Activated CD8-positive, alpha-beta T cell treated with anti-CD3 and anti-CD28 coated beads, Interleukin-2, amount 10 ng/mL, durations not matched to agents 7 days and 5 days (primary cell): ENCODE results near the gene RET. TPM values are rescaled to one million over a fixed set of nuclear protein-coding genes. Genes with fewer than 3 reads are reported as not detected.
"Not testable (repeated sequence)": the region's sequence is repeated elsewhere in the genome, so short reads cannot be mapped to it uniquely, and the experiment has no call there.

Source experiments
- ATAC-seq: fragments of 150-1000 bp; cut with Tn5 transposase; one replicate; pipeline ENCODE4 v1.10.0; 2021; ENCODE audit warnings: moderate library complexity
- CTCF ChIA-PET: fragments of 350-600 bp; sonication (Branson Sonifier 250); formaldehyde crosslinking; loops from one replicate; lab custom pipeline; 2021; ENCODE audit warnings: antibody characterized with exemption; lab: Charles Lee
- POLR2A ChIA-PET: fragments of 350-600 bp; sonication (Branson Sonifier 250); formaldehyde crosslinking; loops from one replicate; lab custom pipeline; 2021; ENCODE audit warnings: antibody characterized with exemption; lab: Charles Lee
- DNase-seq: peaks from one replicate; pipeline ENCODE4 v3.0.0-alpha.2; 2020
- H3K27ac Mint-ChIP-seq: one replicate; pipeline ENCODE4 v1.8.0; 2021; ENCODE audit warnings: mild to moderate bottlenecking, mixed read lengths
- H3K27me3 Mint-ChIP-seq: one replicate; pipeline ENCODE4 v1.8.0; 2021; ENCODE audit warnings: low read depth, mixed read lengths
- H3K36me3 Mint-ChIP-seq: one replicate; pipeline ENCODE4 v1.8.0; 2021; ENCODE audit warnings: low read depth, mixed read lengths
- H3K4me1 Mint-ChIP-seq: one replicate; pipeline ENCODE4 v1.8.0; 2021; ENCODE audit warnings: low read depth, mixed read lengths
- H3K4me3 Mint-ChIP-seq: one replicate; pipeline ENCODE4 v1.8.0; 2021; ENCODE audit warnings: mild to moderate bottlenecking, mixed read lengths
- H3K9me3 Mint-ChIP-seq: one replicate; pipeline ENCODE4 v1.8.0; 2022; ENCODE audit warnings: mixed read lengths; ENCODE audit not compliant: insufficient read depth
- total RNA-seq, 2 experiments: library from RNA; stranded (reverse); gene quantifications; one replicate each; pipeline ENCODE4 v1.2.3, GENCODE V29; 2021

Gene RET
- total RNA-seq, 2 experiments from 2014 or later: 0.13 to 0.34 TPM

DNA sequence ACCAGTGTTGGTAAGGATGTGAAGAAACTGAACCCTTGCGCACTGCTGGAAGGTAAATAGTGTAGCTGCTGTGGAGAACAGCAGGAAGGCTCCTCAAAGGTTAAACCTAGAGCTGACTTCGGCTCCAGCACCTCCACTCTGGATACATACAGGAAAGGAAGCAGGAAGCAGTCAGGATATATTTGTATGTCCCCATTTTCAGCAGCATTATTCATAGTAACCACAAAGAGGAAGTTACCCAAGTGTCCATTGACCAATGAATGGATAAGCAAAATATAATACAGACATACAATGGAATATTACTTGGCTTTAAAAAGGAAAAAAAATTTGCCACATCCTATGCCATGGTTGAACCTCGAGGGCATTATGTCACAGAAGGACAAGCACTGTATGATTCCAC lies 15.0 kb downstream of the RET start:
- ChIA-PET POLR2A (no interaction called here), CTCF (no interaction called here)
- DNase-seq (no peak), ATAC-seq (no peak)
- Mint-ChIP-seq H3K27me3 (peaks cover 17% of the 10 kb centered on the region), H3K36me3 (no peaks in the 10 kb centered on the region), H3K4me1 (peaks cover 2% of the 10 kb centered on the region), H3K4me3 (no peak overlapping the region), H3K27ac (no peak overlapping the region), H3K9me3 (no peaks in the 10 kb centered on the region)

- H3K9me3 Mint-ChIP-seq: no peaks in the 10 kb centered on the region
- H3K27me3 Mint-ChIP-seq: peaks cover 17% of the 10 kb centered on the region
- ChIA-PET CTCF (no interaction called here), POLR2A (no interaction called here)
- no peak overlapping the region for H3K4me3 Mint-ChIP-seq
- ATAC-seq: no peak
- DNase-seq: no peak
- no peaks in the 10 kb centered on the region for H3K36me3 Mint-ChIP-seq
- H3K4me1 Mint-ChIP-seq: peaks cover 2% of the 10 kb centered on the region
- no peak overlapping the region for H3K27ac Mint-ChIP-seq
These were observed 16.7 kb downstream of the RET start for GRCh38 chr10:43093423-43094076.

- POLR2A ChIA-PET: no interaction called here
These were observed 17.2 kb downstream of the RET start for GRCh38 chr10:43094085-43094484.

DNA sequence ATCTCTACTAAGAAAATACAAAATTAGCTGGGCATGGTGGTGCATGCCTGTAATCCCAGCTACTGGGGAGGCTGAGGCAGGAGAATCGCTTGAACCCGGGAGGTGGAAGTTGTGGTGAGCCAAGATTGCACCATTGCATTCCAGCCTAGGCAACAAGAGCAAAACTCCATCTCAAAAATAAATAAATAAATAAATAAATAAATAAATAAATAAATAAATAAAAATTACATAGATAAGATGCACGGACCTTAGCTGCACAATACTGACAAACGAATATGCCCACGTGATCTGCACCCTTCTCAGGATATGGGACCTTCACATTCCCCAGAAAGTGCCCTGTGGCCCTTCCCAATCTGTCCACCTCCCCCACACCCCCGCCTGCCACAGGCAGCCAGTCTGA lies 22.5 kb downstream of the RET start:
- CTCF ChIA-PET, H3K4me1 Mint-ChIP-seq, H3K27ac Mint-ChIP-seq, ATAC-seq, H3K36me3 Mint-ChIP-seq, POLR2A ChIA-PET, DNase-seq, H3K4me3 Mint-ChIP-seq, H3K9me3 Mint-ChIP-seq: not testable (repeated sequence)
- H3K27me3 Mint-ChIP-seq: peaks cover 23% of the 10 kb centered on the region

More at GRCh38 chr10:43094085-43094484, 17.2 kb downstream of the RET start:
- Mint-ChIP-seq H3K36me3 (no peaks in the 10 kb centered on the region), H3K9me3 (no peaks in the 10 kb centered on the region), H3K27ac (no peak overlapping the region), H3K27me3 (peaks cover 19% of the 10 kb centered on the region), H3K4me3 (no peak overlapping the region), H3K4me1 (peaks cover 2% of the 10 kb centered on the region)
- ATAC-seq: no peak
- CTCF ChIA-PET: no interaction called here
- no peak for DNase-seq

GRCh38 chr10:43099928-43100327 lies 23.1 kb downstream of the RET start:
- no peaks in the 10 kb centered on the region for H3K36me3 Mint-ChIP-seq

DNA sequence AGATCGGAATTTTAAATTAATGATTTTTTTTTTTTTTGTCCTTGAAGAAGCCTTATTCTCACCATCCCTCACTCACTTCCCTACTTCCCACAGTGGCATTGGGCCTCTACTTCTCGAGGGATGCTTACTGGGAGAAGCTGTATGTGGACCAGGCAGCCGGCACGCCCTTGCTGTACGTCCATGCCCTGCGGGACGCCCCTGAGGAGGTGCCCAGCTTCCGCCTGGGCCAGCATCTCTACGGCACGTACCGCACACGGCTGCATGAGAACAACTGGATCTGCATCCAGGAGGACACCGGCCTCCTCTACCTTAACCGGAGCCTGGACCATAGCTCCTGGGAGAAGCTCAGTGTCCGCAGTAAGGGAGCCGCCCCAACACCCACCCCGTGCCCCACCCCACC lies 23.5 kb downstream of the RET start:
- Mint-ChIP-seq H3K36me3 (no peaks in the 10 kb centered on the region), H3K27ac (no peak overlapping the region), H3K9me3 (no peaks in the 10 kb centered on the region), H3K27me3 (peaks cover 28% of the 10 kb centered on the region), H3K4me1 (peaks cover 5% of the 10 kb centered on the region), H3K4me3 (no peak overlapping the region)
- CTCF ChIA-PET: no interaction called here
- DNase-seq (no peak), ATAC-seq (no peak)
- POLR2A ChIA-PET: no interaction called here

More at GRCh38 chr10:43099928-43100327, 23.1 kb downstream of the RET start:
- ChIA-PET POLR2A (no interaction called here), CTCF (no interaction called here)
- H3K27me3 Mint-ChIP-seq: peaks cover 24% of the 10 kb centered on the region
- H3K9me3 Mint-ChIP-seq: no peaks in the 10 kb centered on the region
- ATAC-seq (no peak), DNase-seq (no peak)
- H3K4me1 Mint-ChIP-seq: peaks cover 2% of the 10 kb centered on the region
- no peak overlapping the region for H3K27ac Mint-ChIP-seq
- H3K4me3 Mint-ChIP-seq: no peak overlapping the region

DNA sequence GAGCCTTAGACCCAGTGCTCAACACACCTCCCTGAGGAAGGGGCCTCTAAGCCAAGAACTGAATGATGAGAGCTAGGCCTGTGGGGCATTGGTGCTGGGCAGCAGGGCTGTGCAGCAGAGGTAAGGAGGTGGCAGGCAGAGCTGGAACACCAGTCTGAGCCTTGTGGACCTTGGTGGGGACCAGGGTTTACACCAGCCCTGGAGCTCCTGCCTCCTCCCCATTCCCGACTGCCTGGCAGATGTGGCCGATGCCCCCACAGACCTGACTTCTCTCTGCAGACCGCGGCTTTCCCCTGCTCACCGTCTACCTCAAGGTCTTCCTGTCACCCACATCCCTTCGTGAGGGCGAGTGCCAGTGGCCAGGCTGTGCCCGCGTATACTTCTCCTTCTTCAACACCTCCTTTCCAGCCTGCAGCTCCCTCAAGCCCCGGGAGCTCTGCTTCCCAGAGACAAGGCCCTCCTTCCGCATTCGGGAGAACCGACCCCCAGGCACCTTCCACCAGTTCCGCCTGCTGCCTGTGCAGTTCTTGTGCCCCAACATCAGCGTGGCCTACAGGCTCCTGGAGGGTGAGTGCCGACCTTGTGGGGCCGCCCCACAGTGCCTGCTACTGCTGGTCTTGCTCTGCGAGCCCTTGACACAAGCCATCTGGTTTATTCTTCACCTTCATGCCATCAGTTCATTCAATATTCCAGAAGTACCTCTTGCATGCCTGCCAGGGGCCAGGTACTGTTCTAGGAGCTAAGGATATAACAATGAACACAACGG lies 25.4 kb downstream of the RET start:
- CTCF ChIA-PET: no interaction called here
- H3K27ac Mint-ChIP-seq: no peak overlapping the region
- H3K36me3 Mint-ChIP-seq: no peaks in the 10 kb centered on the region

DNA sequence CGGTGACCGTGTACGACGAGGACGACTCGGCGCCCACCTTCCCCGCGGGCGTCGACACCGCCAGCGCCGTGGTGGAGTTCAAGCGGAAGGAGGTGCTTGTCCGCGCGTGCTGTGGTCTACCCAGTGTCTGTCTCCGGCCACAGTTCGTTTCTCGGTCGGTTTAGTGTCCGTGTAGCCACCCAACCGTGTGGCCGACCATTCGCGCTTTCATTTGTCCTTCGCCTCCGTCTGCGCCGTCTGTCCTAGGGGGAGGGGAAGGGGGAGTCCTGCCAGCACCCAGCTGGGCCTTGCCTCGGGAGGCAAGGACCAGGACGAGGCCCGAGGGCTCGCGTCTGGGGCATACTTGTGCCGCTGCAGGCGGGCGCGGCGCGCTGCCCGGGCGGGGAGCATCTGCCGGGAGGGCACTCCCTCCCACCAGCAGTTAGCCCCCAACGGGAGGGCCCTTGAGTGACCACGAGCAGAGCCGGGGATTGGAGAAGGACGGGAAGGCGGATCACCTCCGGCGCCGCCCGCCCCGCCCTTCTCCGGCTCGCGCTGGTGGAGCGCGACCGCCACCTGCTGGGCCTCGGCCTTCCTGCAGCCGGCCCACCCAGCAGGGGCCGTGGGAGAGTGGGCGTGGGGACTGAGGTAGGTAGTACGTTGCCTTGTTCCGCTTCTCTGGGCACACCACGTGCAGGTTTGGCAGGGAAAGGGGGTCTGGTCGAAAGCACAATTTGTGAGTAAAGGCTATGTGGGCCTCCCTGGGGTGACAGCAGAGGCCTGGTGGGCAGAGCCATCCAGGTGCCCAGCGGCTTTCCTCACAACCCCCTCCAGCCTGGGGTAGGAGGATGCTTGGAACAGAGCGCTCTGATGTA lies 28.5 kb downstream of the RET start:
- ATAC-seq (peak; percentile 91), DNase-seq (peak; percentile 79)
- POLR2A ChIA-PET: interaction anchor here (0.6 to 1.3 kb wide), 4 partner anchors 16 to 311 kb away, joined by 4 read pairs; partner anchors contain the start of gene CSGALNACT2
- H3K9me3 Mint-ChIP-seq: no peaks in the 10 kb centered on the region
- H3K4me1 Mint-ChIP-seq: peaks cover 35% of the 10 kb centered on the region
- H3K4me3 Mint-ChIP-seq: peak overlapping the region; percentile 66
- H3K36me3 Mint-ChIP-seq: no peaks in the 10 kb centered on the region
- H3K27me3 Mint-ChIP-seq: peaks cover 26% of the 10 kb centered on the region
- CTCF ChIA-PET: interaction anchor here (0.6 to 3.0 kb wide), 10 partner anchors 15 to 352 kb away, joined by 3 to 12 read pairs (median 4); no protein-coding TSS in a partner anchor
- no peak overlapping the region for H3K27ac Mint-ChIP-seq

More for the DNA sequence above, 25.4 kb downstream of the RET start:
- no peak for ATAC-seq
- peaks cover 23% of the 10 kb centered on the region for H3K4me1 Mint-ChIP-seq
- POLR2A ChIA-PET: no interaction called here
- H3K27me3 Mint-ChIP-seq: peaks cover 28% of the 10 kb centered on the region
- H3K4me3 Mint-ChIP-seq: no peak overlapping the region
- DNase-seq: no peak
- H3K9me3 Mint-ChIP-seq: no peaks in the 10 kb centered on the region

DNA sequence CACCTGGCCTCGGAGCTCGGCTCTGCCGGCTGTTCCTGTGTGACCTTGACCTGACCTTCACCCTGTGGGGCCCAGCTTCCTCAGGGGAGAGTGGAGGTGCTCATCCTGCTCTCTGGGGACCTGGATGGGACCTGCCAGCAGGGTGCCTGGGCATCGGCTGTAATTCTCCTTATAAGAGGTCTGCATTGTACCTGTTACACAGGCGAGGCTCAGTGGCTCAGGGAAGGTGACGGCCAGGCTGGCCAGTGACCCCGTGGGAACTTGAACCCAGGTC lies 29.0 kb downstream of the RET start:
- ChIA-PET CTCF (interaction anchor here (0.6 to 3.0 kb wide), 4 partner anchors 15 to 352 kb away, joined by 3 to 12 read pairs (median 4); no protein-coding TSS in a partner anchor), POLR2A (interaction anchor here (0.6 to 1.3 kb wide), 2 partner anchors 15 to 32 kb away, joined by 4 read pairs; partner anchors contain the start of gene CSGALNACT2)
- DNase-seq (no peak), ATAC-seq (no peak)
- H3K4me3 Mint-ChIP-seq: no peak overlapping the region
- H3K27me3 Mint-ChIP-seq: peaks cover 26% of the 10 kb centered on the region
- H3K4me1 Mint-ChIP-seq: peaks cover 41% of the 10 kb centered on the region
- H3K9me3 Mint-ChIP-seq: no peaks in the 10 kb centered on the region
- no peak overlapping the region for H3K27ac Mint-ChIP-seq
- no peaks in the 10 kb centered on the region for H3K36me3 Mint-ChIP-seq

- no peak for DNase-seq
- POLR2A ChIA-PET: interaction anchor here (1.1 to 1.3 kb wide), 2 partner anchors 32 to 324 kb away, joined by 3 to 4 read pairs; partner anchors contain the start of genes BMS1 and CSGALNACT2
- ATAC-seq: no peak
- Mint-ChIP-seq H3K4me3 (peak overlapping the region; percentile 20), H3K9me3 (no peaks in the 10 kb centered on the region), H3K4me1 (peaks cover 41% of the 10 kb centered on the region), H3K27me3 (peaks cover 25% of the 10 kb centered on the region), H3K27ac (peak overlapping the region; percentile 68), H3K36me3 (no peaks in the 10 kb centered on the region)
- CTCF ChIA-PET: interaction anchor here (0.6 to 3.0 kb wide), 4 partner anchors 14 to 353 kb away, joined by 3 to 12 read pairs (median 4); no protein-coding TSS in a partner anchor
These were observed 29.6 kb downstream of the RET start for GRCh38 chr10:43106256-43107091.

- POLR2A ChIA-PET: no interaction called here
- DNase-seq: no peak
- CTCF ChIA-PET: interaction anchor here (1.7 kb wide), 1 partner anchor 12 kb away, joined by 6 read pairs; no protein-coding TSS in a partner anchor
These were observed 32.1 kb downstream of the RET start for GRCh38 chr10:43108951-43109350.

More at GRCh38 chr10:43108951-43109350, 32.1 kb downstream of the RET start:
- H3K9me3 Mint-ChIP-seq: no peaks in the 10 kb centered on the region
- ATAC-seq: no peak
- H3K36me3 Mint-ChIP-seq: no peaks in the 10 kb centered on the region
- peaks cover 5% of the 10 kb centered on the region for H3K27me3 Mint-ChIP-seq
- no peak overlapping the region for H3K27ac Mint-ChIP-seq
- H3K4me3 Mint-ChIP-seq: no peak overlapping the region
- peaks cover 41% of the 10 kb centered on the region for H3K4me1 Mint-ChIP-seq
